Osteoblast (primary cell): ENCODE data around the gene EGR2. TPM values are rescaled to one million over a fixed set of nuclear protein-coding genes. Genes with fewer than 3 reads are reported as not detected.
A peak's percentile ranks its signal among the peaks of the same experiment; 100 is the strongest.

Source experiments
- DNase-seq: peaks from one replicate; pipeline ENCODE4 v3.0.0; 2011; ENCODE audit warnings: low spot score, mixed read lengths; ENCODE audit not compliant: insufficient read length; ENCODE audit errors: missing footprints
- H2AFZ ChIP-seq: 2 replicates; pipeline ENCODE4 v1.6.0; 2011; ENCODE audit warnings: mild to moderate bottlenecking, low read length
- H3K27ac ChIP-seq: 2 replicates; pipeline ENCODE4 v1.5.1; 2011; ENCODE audit warnings: mild to moderate bottlenecking, low read depth, low read length, moderate library complexity
- H3K27me3 ChIP-seq: 2 replicates; pipeline ENCODE4 v1.6.0; 2012; ENCODE audit warnings: mild to moderate bottlenecking, control low read depth, inconsistent platforms, low read length, moderate library complexity; ENCODE audit not compliant: insufficient read depth
- H3K36me3 ChIP-seq: 2 replicates; pipeline ENCODE4 v1.5.1; 2011; ENCODE audit warnings: mild to moderate bottlenecking, low read length, control low read depth, moderate library complexity; ENCODE audit not compliant: insufficient read depth
- H3K4me1 ChIP-seq: 2 replicates; pipeline ENCODE4 v1.5.1; 2011; ENCODE audit warnings: mild to moderate bottlenecking, low read length, control low read depth, moderate library complexity; ENCODE audit not compliant: insufficient read depth
- H3K4me2 ChIP-seq: 2 replicates; pipeline ENCODE4 v1.6.0; 2011; ENCODE audit warnings: mild to moderate bottlenecking, low read length; ENCODE audit not compliant: insufficient read depth
- H3K4me3 ChIP-seq: fragments of 200-600 bp; sonication (generic); 3 replicates; pipeline ENCODE4 v1.5.1; 2012; ENCODE audit warnings: mild to moderate bottlenecking, low read length, inconsistent platforms; ENCODE audit not compliant: insufficient read depth
- H3K79me2 ChIP-seq: 2 replicates; pipeline ENCODE4 v1.6.0; 2012; ENCODE audit warnings: mild to moderate bottlenecking, low read length, control low read depth, inconsistent platforms; ENCODE audit not compliant: insufficient read depth
- H3K9me3 ChIP-seq: 2 replicates; pipeline ENCODE4 v1.5.1; 2011; ENCODE audit warnings: low read depth, low read length, control low read depth
- H4K20me1 ChIP-seq: 2 replicates; pipeline ENCODE4 v1.6.0; 2012; ENCODE audit warnings: mild to moderate bottlenecking, low read length, control low read depth; ENCODE audit not compliant: insufficient read depth
- CTCF ChIP-seq: IDR thresholded peaks from 2 replicates; pipeline ENCODE4 v1.5.1; 2011; ENCODE audit warnings: mild to moderate bottlenecking, low read depth, low read length, moderate library complexity; ENCODE audit errors: extremely low read depth
- total RNA-seq: library from RNA; depleted of rRNA; stranded (reverse); fragments of >200 nt; gene quantifications from 2 replicates; pipeline ENCODE4 v1.2.3, GENCODE V29; 2012

Gene EGR2
- total RNA-seq, 1 donor = 3.6 TPM

GRCh38 chr10:62810156-62810902, 5.8 kb downstream of the EGR2 start:
- Histone ChIP-seq H3K9me3 (no peaks in the 10 kb centered on the region), H3K36me3 (no peaks in the 10 kb centered on the region), H3K4me3 (no peak overlapping the region), H4K20me1 (peaks cover 43% of the 10 kb centered on the region), H3K27ac (no peak overlapping the region), H3K79me2 (peaks cover 44% of the 10 kb centered on the region), H3K27me3 (peaks cover 13% of the 10 kb centered on the region), H3K4me2 (no peak overlapping the region), H2AFZ (no peak overlapping the region), H3K4me1 (peaks cover 18% of the 10 kb centered on the region)
- no peak for TF ChIP-seq CTCF
- DNase-seq = no peak

GRCh38 chr10:62806251-62806650, 9.9 kb downstream of the EGR2 start:
- no peak overlapping the region for H2AFZ ChIP-seq
- H3K79me2 ChIP-seq = peaks cover 45% of the 10 kb centered on the region
- peaks cover 37% of the 10 kb centered on the region for H4K20me1 ChIP-seq
- H3K36me3 ChIP-seq = no peaks in the 10 kb centered on the region
- no peaks in the 10 kb centered on the region for H3K9me3 ChIP-seq
- peak overlapping the region; percentile 87 for H3K4me3 ChIP-seq
- H3K27ac ChIP-seq = no peak overlapping the region
- no peaks in the 10 kb centered on the region for H3K27me3 ChIP-seq
- peaks cover 21% of the 10 kb centered on the region for H3K4me1 ChIP-seq
- no peak for TF ChIP-seq CTCF
- DNase-seq = peak; percentile 87
- H3K4me2 ChIP-seq = peak overlapping the region; percentile 94

GRCh38 chr10:62805231-62806099, 10.7 kb downstream of the EGR2 start:
- H3K4me3 ChIP-seq = peak overlapping the region; percentile 87
- peak; percentile 94 for DNase-seq
- H3K4me1 ChIP-seq = peaks cover 21% of the 10 kb centered on the region
- H3K36me3 ChIP-seq = no peaks in the 10 kb centered on the region
- peak overlapping the region; percentile 100 for H2AFZ ChIP-seq
- peaks cover 32% of the 10 kb centered on the region for H4K20me1 ChIP-seq
- H3K4me2 ChIP-seq = peak overlapping the region; percentile 94
- H3K79me2 ChIP-seq = peaks cover 45% of the 10 kb centered on the region
- H3K27me3 ChIP-seq = peaks cover under 1% of the 10 kb centered on the region
- H3K27ac ChIP-seq = peak overlapping the region; percentile 95
- H3K9me3 ChIP-seq = no peaks in the 10 kb centered on the region
- TF ChIP-seq CTCF = no peak
